GM12801 (cell line): ENCODE results near the gene IZUMO4.

ENCODE experiments used
- CTCF ChIP-seq: IDR thresholded peaks from one replicate; pipeline ENCODE4 v1.5.1; 2011; ENCODE audit warnings: control low read depth; ENCODE audit not compliant: insufficient read length; ENCODE audit errors: extremely low read depth

The IZUMO4 gene

GRCh38 chr19:2132191-2132590 is 35.5 kb downstream of the IZUMO4 start:
- no peak for TF ChIP-seq CTCF

- TF ChIP-seq CTCF: no peak
Observed at GRCh38 chr19:2132731-2133490, 36.2 kb downstream of the IZUMO4 start.

- no peak for TF ChIP-seq CTCF
Observed at GRCh38 chr19:2135474-2136402, 39.0 kb downstream of the IZUMO4 start.

- no peak for TF ChIP-seq CTCF
Observed at GRCh38 chr19:2136796-2137195, 40.1 kb downstream of the IZUMO4 start.

- no peak for TF ChIP-seq CTCF
Observed at GRCh38 chr19:2138061-2138728, 41.5 kb downstream of the IZUMO4 start.

GRCh38 chr19:2139385-2140137 is 42.8 kb downstream of the IZUMO4 start:
- no peak for TF ChIP-seq CTCF
